ENCODE results near the gene ENTHD1.
"Not testable (repeated sequence)": the region's sequence is repeated elsewhere in the genome, so short reads cannot be mapped to it uniquely, and the experiment has no call there.

Gene ENTHD1

DNA sequence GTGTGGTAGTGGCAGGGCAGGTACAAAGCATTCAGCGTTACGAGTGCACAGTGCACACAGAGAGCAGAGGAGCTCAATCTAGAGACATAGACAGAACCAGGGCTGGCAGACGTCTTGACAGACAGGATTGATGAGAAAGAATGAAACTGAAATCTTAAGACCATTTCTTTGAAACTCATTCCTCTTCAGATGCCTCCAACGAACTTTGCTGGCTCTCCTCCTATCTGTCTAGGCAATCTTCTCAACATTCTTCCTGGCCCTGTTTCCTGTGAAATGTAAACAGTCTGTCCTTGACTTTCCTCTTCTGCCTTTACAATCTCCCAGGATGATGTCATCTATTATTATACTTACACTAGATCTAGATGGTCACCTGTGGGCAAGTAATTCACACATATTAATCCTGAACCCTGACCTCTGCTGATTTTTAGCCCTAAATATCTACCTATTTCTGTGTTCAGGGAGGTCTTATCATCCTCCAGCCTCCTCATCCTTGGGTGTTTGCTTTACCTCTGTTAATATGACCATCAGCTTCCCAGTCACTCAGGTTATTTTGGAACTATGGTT is 119.5 kb downstream of the ENTHD1 start:
- DNase-seq: peak; percentile 36

GRCh38 chr22:39773503-39773902 is 120.1 kb downstream of the ENTHD1 start:
- DNase-seq: no peak

- DNase-seq: no peak
These were observed 122.1 kb downstream of the ENTHD1 start for GRCh38 chr22:39771486-39771885.

DNA sequence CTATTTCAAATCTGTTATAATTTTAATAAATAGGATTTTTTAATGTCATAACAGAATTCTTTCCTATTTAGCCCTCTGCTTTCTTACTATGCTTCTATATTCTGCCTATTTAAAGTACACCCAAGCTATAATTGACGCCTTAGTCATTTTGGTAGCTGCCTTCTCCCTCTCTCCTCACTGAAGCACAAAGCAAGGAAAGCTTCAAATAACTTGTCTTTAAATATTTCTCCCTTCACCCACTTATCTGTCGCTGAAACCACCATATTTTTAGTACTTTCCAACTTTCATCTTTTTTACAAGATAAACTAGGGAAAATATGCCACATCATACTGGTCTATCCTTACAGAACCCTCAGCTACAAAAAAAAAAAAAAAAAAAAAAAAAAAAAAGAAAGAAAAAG is 127.9 kb downstream of the ENTHD1 start:
- no peak for DNase-seq

GRCh38 chr22:39765046-39765445 is 128.5 kb downstream of the ENTHD1 start:
- DNase-seq: no peak

DNA sequence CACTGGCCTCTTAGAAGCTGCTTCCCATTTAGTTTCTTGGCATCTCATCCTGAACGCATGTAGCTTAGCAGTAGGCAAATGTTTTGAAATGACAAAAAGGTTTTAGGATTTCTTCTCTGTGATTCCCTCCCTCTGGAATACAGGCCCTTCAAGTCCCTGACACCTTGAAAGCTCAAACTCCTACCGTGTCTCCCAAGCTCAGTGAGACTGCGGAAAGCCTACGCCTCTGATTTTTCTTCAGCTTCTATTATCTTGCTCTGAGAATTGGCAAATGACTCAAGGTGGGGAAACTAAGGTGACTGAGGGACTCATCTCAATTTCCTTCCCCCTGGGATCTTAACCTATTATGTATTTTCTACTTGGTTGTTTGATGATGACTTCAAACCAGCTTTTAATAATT is 130.3 kb downstream of the ENTHD1 start:
- no peak for DNase-seq

GRCh38 chr22:39750759-39751158 is 142.8 kb downstream of the ENTHD1 start:
- DNase-seq: no peak

GRCh38 chr22:39748877-39749276 is 144.7 kb downstream of the ENTHD1 start:
- no peak for DNase-seq

- DNase-seq: no peak
These were observed 146.8 kb downstream of the ENTHD1 start for GRCh38 chr22:39746600-39747262.

GRCh38 chr22:39745789-39746188 is 147.8 kb downstream of the ENTHD1 start:
- no peak for DNase-seq

GRCh38 chr22:39744353-39744752 is 149.2 kb downstream of the ENTHD1 start:
- DNase-seq: no peak

DNA sequence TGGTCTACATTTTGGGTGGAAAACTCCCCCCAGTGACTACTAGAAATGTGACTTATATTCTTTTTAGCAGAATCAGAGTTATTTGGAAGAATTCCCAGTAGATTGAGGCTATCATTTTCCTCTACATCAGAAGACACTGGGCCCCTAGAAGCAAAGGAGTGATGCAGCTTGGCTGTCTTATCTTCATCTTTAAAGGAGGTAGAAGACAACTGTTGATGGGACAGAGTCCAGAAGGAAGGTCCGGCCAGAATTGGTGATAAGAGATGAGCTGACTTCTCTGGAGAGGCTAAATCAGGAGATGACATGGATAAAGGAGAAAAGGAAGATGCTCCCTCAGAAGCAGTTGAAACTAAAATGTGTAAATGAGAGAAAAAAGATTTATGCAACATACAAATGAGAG is 149.6 kb downstream of the ENTHD1 start:
- no peak for DNase-seq

DNA sequence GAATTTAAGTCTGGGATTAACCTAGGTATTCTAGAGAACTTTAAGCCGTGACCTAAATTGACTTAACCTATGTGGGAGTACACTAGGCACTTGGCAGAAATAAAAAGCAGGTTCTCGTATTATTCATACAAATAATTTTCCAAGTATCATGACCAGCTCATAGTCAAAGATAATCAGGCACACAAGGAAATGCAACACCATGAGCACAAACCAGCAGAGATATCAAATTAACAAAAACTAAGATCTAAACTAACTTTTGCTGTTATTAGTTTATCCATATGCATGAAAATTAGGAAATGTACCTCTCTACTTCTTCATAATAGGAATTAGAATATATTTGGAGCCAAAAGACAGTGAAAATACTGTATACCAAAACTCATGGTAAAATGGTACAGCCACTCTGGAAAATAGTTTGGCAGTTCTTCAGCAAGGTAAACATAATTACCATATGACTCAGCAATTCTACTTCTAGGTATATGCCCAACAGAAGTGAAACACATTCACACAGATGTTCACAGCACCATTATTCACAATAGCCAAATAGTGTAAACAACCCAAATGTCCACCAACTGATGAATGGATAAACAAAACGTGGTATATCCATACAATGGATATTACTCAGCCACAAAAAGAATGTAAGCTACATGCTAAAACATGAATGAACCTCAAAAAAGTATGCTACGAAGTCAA is 154.1 kb downstream of the ENTHD1 start:
- DNase-seq: no peak

- no peak for DNase-seq
These were observed 154.8 kb downstream of the ENTHD1 start for GRCh38 chr22:39738746-39739145.

- no peak for DNase-seq
These were observed 157.8 kb downstream of the ENTHD1 start for GRCh38 chr22:39735776-39736175.

GRCh38 chr22:39734866-39735265 is 158.7 kb downstream of the ENTHD1 start:
- DNase-seq: no peak

GRCh38 chr22:39734046-39734445 is 159.5 kb downstream of the ENTHD1 start:
- not testable (repeated sequence) for DNase-seq

- DNase-seq: no peak
These were observed 160.4 kb downstream of the ENTHD1 start for GRCh38 chr22:39733191-39733590.

DNA sequence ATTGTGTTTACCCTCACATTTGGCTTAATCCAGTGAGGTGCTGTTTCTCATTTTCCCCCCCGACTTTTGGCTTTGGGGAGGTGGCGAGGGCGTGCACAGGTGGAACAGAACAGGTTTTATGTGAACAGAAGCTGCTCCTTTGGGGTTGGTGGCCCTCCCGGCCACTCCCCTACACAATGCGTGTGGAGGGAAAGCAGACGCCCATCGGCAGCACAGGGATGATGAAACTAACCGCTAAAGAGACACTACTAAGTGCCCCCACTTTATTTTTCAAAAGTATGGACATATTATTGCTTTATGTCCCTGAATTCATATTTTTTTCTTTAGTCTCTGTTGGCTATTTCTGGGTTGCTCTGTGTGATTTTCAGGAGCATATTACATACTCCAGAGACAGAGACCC is 160.9 kb downstream of the ENTHD1 start:
- no peak for DNase-seq

DNA sequence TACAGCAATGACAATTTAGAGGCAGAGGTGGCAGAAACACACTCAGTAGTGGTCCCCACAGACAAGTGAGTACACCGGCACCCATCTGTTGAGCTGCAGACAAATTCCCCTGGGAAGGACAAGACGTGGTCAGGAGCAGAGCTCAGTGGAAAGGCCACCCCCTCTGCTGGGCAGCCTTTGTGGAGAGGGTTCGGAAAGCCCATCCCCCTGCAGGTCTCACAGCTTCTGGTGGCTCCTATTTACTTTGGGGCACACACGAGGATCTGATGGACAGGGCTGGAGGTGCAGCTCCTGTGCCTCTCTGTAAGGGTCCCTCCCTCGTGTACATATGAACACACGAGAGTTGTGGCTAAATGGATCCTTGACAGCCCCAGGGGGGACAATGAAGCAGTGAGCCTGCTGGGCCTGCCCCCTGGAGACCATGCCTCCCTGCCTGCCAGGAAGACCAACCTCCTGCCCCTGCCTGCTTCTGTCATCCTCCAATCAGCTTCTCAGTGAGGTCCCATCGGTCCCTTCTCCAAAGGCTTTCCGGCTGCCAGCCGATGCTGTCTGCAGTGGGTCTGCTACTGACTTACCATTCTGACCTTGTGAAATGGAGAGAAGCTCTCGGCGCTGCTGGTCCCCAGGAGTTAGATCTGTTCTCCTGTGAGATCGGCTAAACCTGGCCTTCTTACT is 161.5 kb downstream of the ENTHD1 start:
- DNase-seq: no peak

DNA sequence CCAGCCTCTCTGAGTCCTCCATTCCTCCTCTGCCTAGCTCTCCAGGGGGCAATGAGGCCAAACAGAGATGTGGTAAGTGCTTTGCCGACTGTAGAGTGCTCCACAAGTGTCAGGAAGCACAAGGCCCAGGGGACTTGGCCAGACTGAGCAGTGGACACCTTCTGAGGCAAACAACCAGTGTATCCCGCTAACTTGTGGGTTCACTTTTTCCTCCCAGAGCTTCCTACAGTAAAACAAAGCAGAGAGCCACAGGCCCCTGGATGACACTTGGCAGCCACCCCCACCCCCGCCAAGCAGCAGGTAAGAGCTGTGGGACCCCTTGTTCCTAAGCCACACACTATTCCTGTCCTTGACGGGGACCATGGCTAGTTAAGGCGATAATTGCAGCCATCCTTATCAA is 162.1 kb downstream of the ENTHD1 start:
- DNase-seq: no peak

- no peak for DNase-seq
These were observed 164.2 kb downstream of the ENTHD1 start for GRCh38 chr22:39729141-39729934.

- no peak for DNase-seq
These were observed 165.2 kb downstream of the ENTHD1 start for GRCh38 chr22:39728236-39728860.

Data from stimulated activated CD8-positive, alpha-beta memory T cell treated with anti-CD3 and anti-CD28 coated beads, Interleukin-4, amount 100 ng/mL, for 48 hours (primary cell).